ENCODE results near the gene FREM1.

DNA sequence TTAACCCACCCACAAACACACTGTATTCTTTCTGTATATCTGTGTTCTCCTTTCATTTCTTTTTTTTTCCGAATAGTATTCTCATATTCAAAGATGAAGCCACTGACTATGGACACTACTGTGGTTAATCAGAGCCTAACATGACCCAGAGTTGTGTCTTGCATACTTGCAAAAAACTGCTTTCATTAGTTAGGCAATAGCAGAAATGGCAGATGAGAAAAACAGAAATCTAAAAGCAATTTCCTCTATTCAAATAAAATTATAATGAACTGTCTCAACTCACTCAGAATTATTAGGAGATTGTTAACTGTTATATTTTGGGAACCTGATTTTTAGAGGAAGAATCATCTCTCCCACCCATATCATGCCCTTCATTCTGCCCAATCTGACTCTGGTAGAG is 45.9 kb downstream of the FREM1 start:
- no peak for TF ChIP-seq POLR2A (IDR thresholded peaks at IDR 0.05)
- TF ChIP-seq, protein P1, sequence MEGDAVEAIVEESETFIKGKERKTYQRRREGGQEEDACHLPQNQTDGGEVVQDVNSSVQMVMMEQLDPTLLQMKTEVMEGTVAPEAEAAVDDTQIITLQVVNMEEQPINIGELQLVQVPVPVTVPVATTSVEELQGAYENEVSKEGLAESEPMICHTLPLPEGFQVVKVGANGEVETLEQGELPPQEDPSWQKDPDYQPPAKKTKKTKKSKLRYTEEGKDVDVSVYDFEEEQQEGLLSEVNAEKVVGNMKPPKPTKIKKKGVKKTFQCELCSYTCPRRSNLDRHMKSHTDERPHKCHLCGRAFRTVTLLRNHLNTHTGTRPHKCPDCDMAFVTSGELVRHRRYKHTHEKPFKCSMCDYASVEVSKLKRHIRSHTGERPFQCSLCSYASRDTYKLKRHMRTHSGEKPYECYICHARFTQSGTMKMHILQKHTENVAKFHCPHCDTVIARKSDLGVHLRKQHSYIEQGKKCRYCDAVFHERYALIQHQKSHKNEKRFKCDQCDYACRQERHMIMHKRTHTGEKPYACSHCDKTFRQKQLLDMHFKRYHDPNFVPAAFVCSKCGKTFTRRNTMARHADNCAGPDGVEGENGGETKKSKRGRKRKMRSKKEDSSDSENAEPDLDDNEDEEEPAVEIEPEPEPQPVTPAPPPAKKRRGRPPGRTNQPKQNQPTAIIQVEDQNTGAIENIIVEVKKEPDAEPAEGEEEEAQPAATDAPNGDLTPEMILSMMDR (IDR thresholded peaks at IDR 0.05) = no peak
